ENCODE measurements around the gene CLCN1. TPM values are rescaled to one million over a fixed set of nuclear protein-coding genes. Genes with fewer than 3 reads are reported as not detected.

Gene CLCN1
- total RNA-seq, result 0.09 TPM
- polyA plus RNA-seq, result 0.57 TPM
- long read RNA-seq, donor 1, result 0 reads
- long read RNA-seq, donor 2, result 0 reads
- long read RNA-seq, donor 3, result 0 reads
- long read RNA-seq, donor 4, result 0 reads
- long read RNA-seq, donor 5, result 0 reads
- long read RNA-seq, donor 6, result 0 reads
- long read RNA-seq, donor 7, result 0 reads
- long read RNA-seq, donor 8, result 0 reads
- long read RNA-seq, donor 9, result 0 reads
- long read RNA-seq, donor 10, result 0 reads

DNA sequence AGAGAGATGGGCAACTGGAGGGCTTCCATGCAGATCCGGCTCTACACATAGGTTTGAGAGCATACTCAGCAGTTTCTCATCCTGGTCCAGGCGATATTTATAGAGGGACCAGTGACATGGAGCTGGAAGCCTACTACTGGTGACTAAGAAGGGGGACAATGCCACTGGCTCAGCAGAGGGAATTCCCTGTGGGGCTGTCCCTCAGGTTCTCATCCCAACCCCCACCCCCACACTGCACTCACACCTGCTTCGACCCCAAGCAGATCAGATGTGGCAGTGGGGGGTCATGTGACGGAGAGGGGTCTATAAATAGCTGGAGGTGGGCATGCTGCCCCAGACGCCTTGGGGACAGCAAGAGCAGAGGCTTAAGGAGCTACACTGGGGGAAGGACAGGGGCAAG lies at the start of gene CLCN1:
TSS of gene CLCN1 (plus strand) at position 336 of the 400 bp plus-strand sequence. CDS start 102 bp downstream, outside the sequence.
- 75% methylated on average over 5 of the region's 5 CpGs for WGBS
- Histone ChIP-seq H3K4me1 (ENCODE audit: control insufficient read depth in 2 of 2, insufficient read depth in 2 of 2, low read length in 2 of 2) (peaks cover 0 to 25% of the 10 kb centered on the region in 2 donors), H3K4me3 (ENCODE audit: low read length in 2 of 2) (no peak within 1 kb of the TSS), H3K9me3 (ENCODE audit: control insufficient read depth in 2 of 2, insufficient read depth in 1 of 2, low read length in 1 of 2) (no peaks in the 10 kb centered on the region), H3K36me3 (ENCODE audit: control insufficient read depth in 2 of 2, insufficient read depth in 2 of 2, low read length in 1 of 2) (no peaks in the 10 kb centered on the region), H3K27me3 (ENCODE audit: control insufficient read depth in 2 of 2, insufficient read depth in 1 of 2, low read length in 1 of 2) (no peaks in the 10 kb centered on the region), H3K27ac (ENCODE audit: low read depth in 1 of 2, low read length in 1 of 2) (no peak within 1 kb of the TSS)
- no peak for DNase-seq (ENCODE audit: low read depth in 6 of 9, low spot score in 9 of 9)

DNA sequence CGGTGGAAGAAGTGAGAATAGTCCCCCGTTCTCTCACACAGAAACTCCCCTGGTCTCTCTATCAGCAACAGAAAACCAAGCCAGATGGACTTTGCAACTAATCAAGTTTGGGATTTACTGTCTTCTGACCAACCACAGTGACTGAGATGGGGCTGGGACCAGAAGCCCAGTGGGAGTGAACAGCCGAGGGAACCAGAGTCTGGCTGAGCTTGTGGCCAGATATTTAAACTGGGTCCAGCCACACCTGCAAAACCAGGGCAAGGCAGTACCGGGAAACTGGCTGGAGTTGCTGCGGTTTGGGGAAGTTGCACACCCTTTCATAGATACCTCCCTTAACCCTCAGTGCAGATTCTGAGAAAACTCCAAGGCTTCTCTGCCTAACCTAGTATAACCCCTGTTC lies 46.7 kb upstream of the CLCN1 start:
- no peak for DNase-seq (ENCODE audit: low read depth in 6 of 9, low spot score in 9 of 9)
- 59% methylated on average over 5 of the region's 5 CpGs for WGBS
- Histone ChIP-seq H3K36me3 (ENCODE audit: control insufficient read depth in 2 of 2, insufficient read depth in 2 of 2, low read length in 1 of 2) (peaks cover 17 to 40% of the 10 kb centered on the region in 2 donors), H3K4me1 (ENCODE audit: control insufficient read depth in 2 of 2, insufficient read depth in 2 of 2, low read length in 2 of 2) (peaks cover 0 to 7% of the 10 kb centered on the region in 2 donors), H3K27me3 (ENCODE audit: control insufficient read depth in 2 of 2, insufficient read depth in 1 of 2, low read length in 1 of 2) (no peaks in the 10 kb centered on the region), H3K4me3 (ENCODE audit: low read length in 2 of 2) (no peak overlapping the region), H3K9me3 (ENCODE audit: control insufficient read depth in 2 of 2, insufficient read depth in 1 of 2, low read length in 1 of 2) (no peaks in the 10 kb centered on the region), H3K27ac (ENCODE audit: low read depth in 1 of 2, low read length in 1 of 2) (no peak overlapping the region)

- no peak overlapping the region for H3K27ac ChIP-seq (ENCODE audit: low read depth in 1 of 2, low read length in 1 of 2)
- H3K4me3 ChIP-seq (ENCODE audit: low read length in 2 of 2), result no peak overlapping the region
- H3K4me1 ChIP-seq (ENCODE audit: control insufficient read depth in 2 of 2, insufficient read depth in 2 of 2, low read length in 2 of 2), result no peaks in the 10 kb centered on the region
- peaks cover 17 to 32% of the 10 kb centered on the region in 2 donors for H3K36me3 ChIP-seq (ENCODE audit: control insufficient read depth in 2 of 2, insufficient read depth in 2 of 2, low read length in 1 of 2)
- H3K9me3 ChIP-seq (ENCODE audit: control insufficient read depth in 2 of 2, insufficient read depth in 1 of 2, low read length in 1 of 2), result no peaks in the 10 kb centered on the region
- WGBS, result 98% methylated on average over 1 of the region's 1 CpG
- H3K27me3 ChIP-seq (ENCODE audit: control insufficient read depth in 2 of 2, insufficient read depth in 1 of 2, low read length in 1 of 2), result no peaks in the 10 kb centered on the region
- DNase-seq (ENCODE audit: low read depth in 6 of 9, low spot score in 9 of 9), result no peak
Observed at GRCh38 chr7:143271240-143271639, 44.7 kb upstream of the CLCN1 start.

DNA sequence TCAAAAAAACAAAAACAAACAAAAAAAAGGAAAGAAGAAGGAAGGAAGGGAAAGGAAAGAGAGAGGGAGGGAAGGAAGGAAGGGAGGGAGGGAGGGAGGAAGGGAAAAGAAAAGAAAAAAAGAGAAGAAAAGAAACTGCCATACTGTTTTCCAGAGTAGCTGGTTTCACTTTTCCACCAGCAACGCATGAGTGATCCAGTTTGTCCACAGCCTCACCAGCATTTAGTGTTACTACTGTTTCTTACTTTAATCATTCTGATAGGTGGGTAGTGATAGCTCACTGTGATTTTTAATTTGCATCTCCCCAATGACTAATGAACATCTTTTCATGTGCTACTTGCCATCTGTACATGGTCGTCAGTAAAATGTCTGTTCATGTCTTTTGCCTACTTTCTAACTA lies 43.0 kb upstream of the CLCN1 start:
- H3K27me3 ChIP-seq (ENCODE audit: control insufficient read depth in 2 of 2, insufficient read depth in 1 of 2, low read length in 1 of 2), result no peaks in the 10 kb centered on the region
- WGBS, result 98% methylated on average over 2 of the region's 2 CpGs
- H3K27ac ChIP-seq (ENCODE audit: low read depth in 1 of 2, low read length in 1 of 2), result no peak overlapping the region
- peaks cover 15 to 19% of the 10 kb centered on the region in 2 donors for H3K36me3 ChIP-seq (ENCODE audit: control insufficient read depth in 2 of 2, insufficient read depth in 2 of 2, low read length in 1 of 2)
- no peak overlapping the region for H3K4me3 ChIP-seq (ENCODE audit: low read length in 2 of 2)
- DNase-seq (ENCODE audit: low read depth in 6 of 9, low spot score in 9 of 9), result no peak
- no peaks in the 10 kb centered on the region for H3K4me1 ChIP-seq (ENCODE audit: control insufficient read depth in 2 of 2, insufficient read depth in 2 of 2, low read length in 2 of 2)
- H3K9me3 ChIP-seq (ENCODE audit: control insufficient read depth in 2 of 2, insufficient read depth in 1 of 2, low read length in 1 of 2), result no peaks in the 10 kb centered on the region

DNA sequence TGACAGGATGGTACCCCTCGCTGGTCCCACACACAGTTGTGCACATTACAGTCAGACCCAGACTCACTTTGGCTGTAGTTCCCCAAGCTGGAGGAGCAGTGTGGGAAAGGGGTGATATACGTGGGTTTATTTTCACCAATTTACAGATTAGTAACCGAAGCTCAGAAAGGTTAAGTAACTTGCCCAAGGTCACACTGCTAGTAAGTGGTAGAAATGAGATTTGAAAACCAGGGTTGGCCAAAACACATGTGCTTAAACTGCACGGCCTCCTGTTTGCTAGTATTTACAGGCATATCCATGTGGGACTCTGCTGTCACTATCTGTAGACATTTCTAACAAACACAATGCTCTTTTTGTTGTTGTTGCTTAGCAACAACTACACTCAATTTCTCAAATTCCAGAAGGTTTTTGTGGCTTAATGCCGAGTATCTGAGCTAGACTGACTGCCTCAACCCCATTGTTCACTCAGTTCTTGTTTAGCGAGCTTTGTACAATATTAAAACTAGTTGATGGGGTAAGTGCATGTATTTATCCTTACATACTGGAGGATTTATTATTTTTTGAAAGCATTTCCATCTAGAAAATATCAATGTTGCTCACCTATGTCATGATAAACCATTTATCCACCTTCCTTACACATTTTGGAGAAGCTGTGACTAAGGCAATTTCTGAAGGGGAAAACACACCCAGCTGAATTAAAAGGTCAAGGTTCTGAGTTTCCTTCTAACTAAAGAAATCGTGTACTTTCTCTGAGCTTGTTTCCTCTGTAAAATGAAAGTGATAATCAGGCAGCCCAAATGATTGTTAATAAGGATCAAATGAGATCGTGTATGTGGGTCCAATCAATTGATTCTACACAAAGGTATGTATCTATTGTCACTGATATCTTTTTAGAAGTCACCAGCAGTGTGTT lies 36.5 kb upstream of the CLCN1 start:
- Histone ChIP-seq H3K4me3 (ENCODE audit: low read length in 2 of 2) (no peak overlapping the region), H3K27me3 (ENCODE audit: control insufficient read depth in 2 of 2, insufficient read depth in 1 of 2, low read length in 1 of 2) (no peaks in the 10 kb centered on the region), H3K4me1 (ENCODE audit: control insufficient read depth in 2 of 2, insufficient read depth in 2 of 2, low read length in 2 of 2) (peaks cover 11 to 20% of the 10 kb centered on the region in 2 donors), H3K9me3 (ENCODE audit: control insufficient read depth in 2 of 2, insufficient read depth in 1 of 2, low read length in 1 of 2) (no peaks in the 10 kb centered on the region), H3K36me3 (ENCODE audit: control insufficient read depth in 2 of 2, insufficient read depth in 2 of 2, low read length in 1 of 2) (no peaks in the 10 kb centered on the region), H3K27ac (ENCODE audit: low read depth in 1 of 2, low read length in 1 of 2) (peak overlapping the region in 1 of 2 donors; percentile 8)
- no peak for DNase-seq (ENCODE audit: low read depth in 6 of 9, low spot score in 9 of 9)
- 71% methylated on average over 8 of the region's 8 CpGs for WGBS

GRCh38 chr7:143280160-143280559 lies 35.8 kb upstream of the CLCN1 start:
- DNase-seq (ENCODE audit: low read depth in 6 of 9, low spot score in 9 of 9), result no peak
- H3K4me1 ChIP-seq (ENCODE audit: control insufficient read depth in 2 of 2, insufficient read depth in 2 of 2, low read length in 2 of 2), result peaks cover 11 to 26% of the 10 kb centered on the region in 2 donors
- H3K27me3 ChIP-seq (ENCODE audit: control insufficient read depth in 2 of 2, insufficient read depth in 1 of 2, low read length in 1 of 2), result no peaks in the 10 kb centered on the region
- no peak overlapping the region for H3K4me3 ChIP-seq (ENCODE audit: low read length in 2 of 2)
- H3K36me3 ChIP-seq (ENCODE audit: control insufficient read depth in 2 of 2, insufficient read depth in 2 of 2, low read length in 1 of 2), result no peaks in the 10 kb centered on the region
- no peak overlapping the region for H3K27ac ChIP-seq (ENCODE audit: low read depth in 1 of 2, low read length in 1 of 2)
- WGBS, result 92% methylated on average over 1 of the region's 1 CpG
- H3K9me3 ChIP-seq (ENCODE audit: control insufficient read depth in 2 of 2, insufficient read depth in 1 of 2, low read length in 1 of 2), result no peaks in the 10 kb centered on the region

GRCh38 chr7:143280566-143280965 lies 35.3 kb upstream of the CLCN1 start:
- peaks cover 11 to 26% of the 10 kb centered on the region in 2 donors for H3K4me1 ChIP-seq (ENCODE audit: control insufficient read depth in 2 of 2, insufficient read depth in 2 of 2, low read length in 2 of 2)
- WGBS, result 97% methylated on average over 2 of the region's 2 CpGs
- no peaks in the 10 kb centered on the region for H3K9me3 ChIP-seq (ENCODE audit: control insufficient read depth in 2 of 2, insufficient read depth in 1 of 2, low read length in 1 of 2)
- no peaks in the 10 kb centered on the region for H3K27me3 ChIP-seq (ENCODE audit: control insufficient read depth in 2 of 2, insufficient read depth in 1 of 2, low read length in 1 of 2)
- H3K4me3 ChIP-seq (ENCODE audit: low read length in 2 of 2), result no peak overlapping the region
- H3K36me3 ChIP-seq (ENCODE audit: control insufficient read depth in 2 of 2, insufficient read depth in 2 of 2, low read length in 1 of 2), result no peaks in the 10 kb centered on the region
- H3K27ac ChIP-seq (ENCODE audit: low read depth in 1 of 2, low read length in 1 of 2), result no peak overlapping the region
- DNase-seq (ENCODE audit: low read depth in 6 of 9, low spot score in 9 of 9), result no peak

DNA sequence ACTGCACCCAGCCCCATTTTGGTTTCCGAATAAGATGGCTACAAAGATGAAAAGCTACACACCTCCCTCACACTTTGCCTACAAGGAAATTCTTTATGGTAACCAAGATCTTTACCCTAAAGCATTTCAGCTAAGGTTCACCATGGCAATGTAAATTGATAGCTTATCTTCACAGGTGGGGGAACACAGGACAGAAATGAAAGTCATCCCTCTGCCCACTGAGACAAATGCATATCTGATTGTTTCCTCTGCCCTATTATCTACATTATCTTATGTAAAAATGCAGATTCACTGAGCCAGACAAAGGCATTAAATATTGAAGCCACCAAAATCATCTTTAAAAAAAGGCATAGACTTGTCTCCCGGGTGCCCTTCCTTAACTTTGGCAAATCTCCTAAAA lies 34.4 kb upstream of the CLCN1 start:
- no peaks in the 10 kb centered on the region for H3K27me3 ChIP-seq (ENCODE audit: control insufficient read depth in 2 of 2, insufficient read depth in 1 of 2, low read length in 1 of 2)
- 96% methylated on average over 2 of the region's 2 CpGs for WGBS
- no peaks in the 10 kb centered on the region for H3K36me3 ChIP-seq (ENCODE audit: control insufficient read depth in 2 of 2, insufficient read depth in 2 of 2, low read length in 1 of 2)
- H3K27ac ChIP-seq (ENCODE audit: low read depth in 1 of 2, low read length in 1 of 2), result no peak overlapping the region
- H3K9me3 ChIP-seq (ENCODE audit: control insufficient read depth in 2 of 2, insufficient read depth in 1 of 2, low read length in 1 of 2), result no peaks in the 10 kb centered on the region
- peaks cover 11 to 26% of the 10 kb centered on the region in 2 donors for H3K4me1 ChIP-seq (ENCODE audit: control insufficient read depth in 2 of 2, insufficient read depth in 2 of 2, low read length in 2 of 2)
- no peak overlapping the region for H3K4me3 ChIP-seq (ENCODE audit: low read length in 2 of 2)
- DNase-seq (ENCODE audit: low read depth in 6 of 9, low spot score in 9 of 9), result no peak

- no peaks in the 10 kb centered on the region for H3K9me3 ChIP-seq (ENCODE audit: control insufficient read depth in 2 of 2, insufficient read depth in 1 of 2, low read length in 1 of 2)
- no peak for DNase-seq (ENCODE audit: low read depth in 6 of 9, low spot score in 9 of 9)
- H3K36me3 ChIP-seq (ENCODE audit: control insufficient read depth in 2 of 2, insufficient read depth in 2 of 2, low read length in 1 of 2), result no peaks in the 10 kb centered on the region
- peaks cover 11 to 26% of the 10 kb centered on the region in 2 donors for H3K4me1 ChIP-seq (ENCODE audit: control insufficient read depth in 2 of 2, insufficient read depth in 2 of 2, low read length in 2 of 2)
- H3K27ac ChIP-seq (ENCODE audit: low read depth in 1 of 2, low read length in 1 of 2), result no peak overlapping the region
- H3K4me3 ChIP-seq (ENCODE audit: low read length in 2 of 2), result no peak overlapping the region
- WGBS, result 99% methylated on average over 8 of the region's 8 CpGs
- H3K27me3 ChIP-seq (ENCODE audit: control insufficient read depth in 2 of 2, insufficient read depth in 1 of 2, low read length in 1 of 2), result no peaks in the 10 kb centered on the region
Observed at GRCh38 chr7:143282124-143282523, 33.8 kb upstream of the CLCN1 start.
